K562 (cell line): Measurements from ENCODE around the gene MMP24. TPM values are rescaled to one million over a fixed set of nuclear protein-coding genes. Genes with fewer than 3 reads are reported as not detected.

Experiments used
- ATAC-seq: fragments of 200-7000 bp; cut with Tn5 transposase; 3 replicates; pipeline ENCODE4 v1.9.1; 2020; ENCODE audit warnings: moderate library complexity
- BruUV-seq: library from RNA; stranded (reverse); fragments of 400-500 nt; replicated peaks from 2 replicates; lab custom pipeline; 2021; lab: Mats Ljungman, UMichigan
- CTCF ChIA-PET: fragments of 300-600 bp; formaldehyde crosslinking; extraction: SDS; loops from one replicate; lab custom pipeline; 2021; ENCODE audit warnings: low intra/inter-chr PET ratio; lab: Yijun Ruan, JAX
- POLR2A ChIA-PET: fragments of 300-600, 350-650 bp; sonication (Branson Sonifier 250); formaldehyde crosslinking; extraction: SDS; loops from one replicate; lab custom pipeline; 2021; ENCODE audit warnings: antibody characterized with exemption, inconsistent platforms; lab: Yijun Ruan, JAX
- DNase-seq, 4 experiments: peaks; one replicate each; pipeline versions ENCODE4 v3.0.0 to v3.0.0-alpha.2; 2011 to 2018; ENCODE audit warnings: low spot score in 3 of 4, mixed read lengths in 3 of 4; ENCODE audit errors: extremely low read depth in 1 of 4
- FAIRE-seq: peaks from 2 replicates; lab custom pipeline; 2011; peaks lifted over from hg19 to GRCh38; lab: Jason Lieb, UNC
- H2AFZ ChIP-seq: 2 replicates; pipeline ENCODE4 v1.6.0; 2011; ENCODE audit warnings: low read depth, low read length, control low read depth, inconsistent platforms
- H3K27ac ChIP-seq: fragments of 200-600 bp; 3 replicates; pipeline ENCODE4 v1.8.0; 2011; ENCODE audit warnings: low read depth, mild to moderate bottlenecking, control low read depth, inconsistent platforms, low read length, moderate library complexity, mixed read lengths; ENCODE audit errors: extremely low read depth
- H3K27me3 ChIP-seq, 2 experiments: fragments of 300-600 bp in 1 of 2; 2 replicates in 1 of 2; 3 replicates in 1 of 2; pipeline versions ENCODE4 v1.6.0 to v1.8.0; 2011; ENCODE audit warnings: inconsistent platforms in 2 of 2, low read length in 2 of 2, mild to moderate bottlenecking in 1 of 2, mixed read lengths in 1 of 2, moderate library complexity in 1 of 2; ENCODE audit not compliant: control insufficient read depth in 2 of 2, insufficient read depth in 2 of 2
- H3K36me3 ChIP-seq: fragments of 300-600 bp; 3 replicates; pipeline ENCODE4 v1.8.0; 2011; ENCODE audit warnings: mild to moderate bottlenecking, low read length, inconsistent platforms; ENCODE audit not compliant: control insufficient read depth, insufficient read depth
- H3K4me1 ChIP-seq, 2 experiments: fragments of 200-600 bp in 1 of 2; replicated peaks in 1 of 2; 2 replicates in 1 of 2; 3 replicates in 1 of 2; pipeline versions ENCODE4 v1.5.1 to v1.8.0; 2011; ENCODE audit warnings: inconsistent platforms in 2 of 2, low read length in 2 of 2, mild to moderate bottlenecking in 1 of 2, mixed read lengths in 1 of 2, moderate library complexity in 1 of 2; ENCODE audit not compliant: control insufficient read depth in 2 of 2, insufficient read depth in 2 of 2
- H3K4me2 ChIP-seq: 2 replicates; pipeline ENCODE4 v1.6.1; 2011; ENCODE audit warnings: low read length, control low read depth, inconsistent platforms, mixed read lengths; ENCODE audit not compliant: insufficient read depth
- H3K4me3 ChIP-seq: fragments of 200-600 bp; sonication (generic), shearing (Covaris generic); 2 replicates; pipeline ENCODE4 v1.5.1; 2016; ENCODE audit warnings: control low read depth, inconsistent platforms
- H3K79me2 ChIP-seq: fragments of 200-600 bp; 3 replicates; pipeline ENCODE4 v1.8.0; 2011; ENCODE audit warnings: low read length, inconsistent platforms; ENCODE audit not compliant: control insufficient read depth, insufficient read depth
- H3K9ac ChIP-seq, 2 experiments: 2 replicates each; pipeline versions ENCODE4 v1.6.0 to v1.6.1; 2011; ENCODE audit warnings: low read depth in 2 of 2, low read length in 2 of 2, control low read depth in 1 of 2, inconsistent platforms in 1 of 2, mild to moderate bottlenecking in 1 of 2, mixed read lengths in 1 of 2; ENCODE audit not compliant: insufficient read depth in 1 of 2
- H3K9me1 ChIP-seq: one replicate; pipeline ENCODE4 v1.6.0; 2011; ENCODE audit warnings: inconsistent platforms, mild to moderate bottlenecking, low read length, moderate library complexity; ENCODE audit not compliant: control insufficient read depth, insufficient read depth
- H3K9me3 ChIP-seq: replicated peaks from 2 replicates; pipeline ENCODE4 v1.5.1; 2011; ENCODE audit warnings: low read depth, low read length, inconsistent platforms; ENCODE audit not compliant: control insufficient read depth, insufficient read depth
- H4K20me1 ChIP-seq: replicated peaks from 2 replicates; pipeline ENCODE4 v1.6.1; 2011; ENCODE audit warnings: low read length, inconsistent platforms, mixed read lengths; ENCODE audit not compliant: control insufficient read depth, insufficient read depth
- BACH1 ChIP-seq: fragments of 200-800 bp; sonication (Bioruptor generic); IDR thresholded peaks from 2 replicates; pipeline ENCODE4 v1.6.1; 2016; ENCODE audit warnings: missing genetic modification characterization, missing compliant biosample characterization
- FOSL1 ChIP-seq: fragments of 200-800 bp; sonication (Bioruptor generic); conservative IDR thresholded peaks from 2 replicates; pipeline ENCODE4 v1.6.1; 2016; ENCODE audit warnings: missing genetic modification characterization, missing compliant biosample characterization
- WGBS: fragments of 100-300 bp; shearing (Covaris generic); methylation state at CpG from one replicate; pipeline ENCODE4 v1.1.6; 2016; ENCODE audit warnings: low coverage, mixed read lengths; ENCODE audit not compliant: insufficient coverage; ENCODE audit errors: missing lambda C conversion rate; 5-methylcytosine and 5-hydroxymethylcytosine counted together
- in situ Hi-C: fragments of 300-500 bp; cut with MboI; formaldehyde crosslinking; loops from 4 replicates; pipeline ENCODE4 v1.15.0; 2018; ENCODE audit warnings: inconsistent platforms, mixed read lengths
- intact Hi-C: fragments of 100-400 bp; cut with micrococcal nuclease; formaldehyde crosslinking; loops from 2 replicates; pipeline ENCODE4 v1.14.2; 2022
- polyA plus RNA-seq, 8 experiments: library from polyadenylated mRNA; depleted of rRNA in 4 of 8; stranded (reverse) in 5 of 8; unstranded in 3 of 8; fragments of >200 nt; fragmentation: Nextera tagmentation in 2 of 8; fragmentation: Illumina TruSeq in 1 of 8; extraction: Ambion mirVana in 2 of 8; extraction: Trizol in 1 of 8; gene quantifications; 2 replicates each; pipeline versions ENCODE4 v1.2.1 to v1.2.3, GENCODE V29; 2011 to 2014; ENCODE audit warnings: inconsistent platforms in 1 of 8, missing spikeins in 1 of 8
- total RNA-seq, 7 experiments: library from RNA; depleted of rRNA in 6 of 7; stranded (reverse); fragments of >200 nt in 6 of 7; fragmentation: Illumina TruSeq in 2 of 7; extraction: Trizol in 2 of 7; gene quantifications; 2 replicates each; pipeline versions ENCODE4 v1.2.1 to v1.2.3, GENCODE V29; 2011 to 2021; ENCODE audit warnings: low replicate concordance in 1 of 7
- TF ChIP-seq, protein P1 (sequence below): fragments of 250-450 bp; sonication (Bioruptor Pico); IDR thresholded peaks from 2 replicates; pipeline ENCODE4 v1.4.0; 2020; ENCODE audit warnings: mild to moderate bottlenecking

The MMP24 gene
- total and polyA plus RNA-seq, 9 of the 15 experiments (the other 6 are each of a cell fraction or from before 2014, with no cell fraction given) = 0.03 to 0.07 (median 0.03) TPM; not detected in 6

DNA sequence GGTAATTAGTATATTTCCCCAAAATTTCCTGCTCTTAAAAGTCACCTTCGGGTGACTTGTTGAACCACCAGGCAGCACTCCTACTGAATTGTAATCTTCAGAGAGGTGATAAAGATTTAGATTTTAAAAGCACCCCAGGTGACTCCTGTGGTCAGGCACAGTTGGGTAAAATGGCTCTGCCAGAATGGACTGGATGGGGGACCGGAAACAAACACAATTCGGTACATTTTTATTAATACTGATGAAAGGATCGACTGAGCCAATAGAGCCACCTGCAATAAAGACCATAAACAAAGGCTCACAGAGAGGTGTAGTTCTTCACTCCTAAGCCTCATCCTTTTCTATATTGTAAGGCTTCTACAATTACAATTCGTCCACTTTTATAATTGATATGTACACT lies 85.3 kb downstream of the MMP24 start:
- Histone ChIP-seq H3K9ac (no peak overlapping the region), H3K4me2 (no peak overlapping the region), H2AFZ (no peak overlapping the region), H3K4me1 (peaks cover 0 to 16% of the 10 kb centered on the region in 2 experiments; a peak in 4 of 5 replicates), H3K9me3 (no peaks in the 10 kb centered on the region), H3K36me3 (peaks cover 10% of the 10 kb centered on the region; the same call in 2 of the 3 replicates), H3K27me3 (no peaks in the 10 kb centered on the region), H4K20me1 (no peaks in the 10 kb centered on the region), H3K4me3 (no peak overlapping the region), H3K9me1 (no peaks in the 10 kb centered on the region), H3K27ac (peak overlapping the region; percentile 22; the same call in 1 of the 3 replicates), H3K79me2 (no peaks in the 10 kb centered on the region)
- DNase-seq = no peak
- ATAC-seq = no peak
- BruUV-seq = no TSS peak
- ChIA-PET POLR2A (interaction anchor here (1.0 kb wide), 1 partner anchor 28 kb away, joined by 3 read pairs; the partner anchor contains the start of gene EIF6), CTCF (no interaction called here)
- TF ChIP-seq BACH1 (tag) = 0 out of 2 replicates have a peak, but pooled peaks have one; percentile 12
- TF ChIP-seq, protein P1, sequence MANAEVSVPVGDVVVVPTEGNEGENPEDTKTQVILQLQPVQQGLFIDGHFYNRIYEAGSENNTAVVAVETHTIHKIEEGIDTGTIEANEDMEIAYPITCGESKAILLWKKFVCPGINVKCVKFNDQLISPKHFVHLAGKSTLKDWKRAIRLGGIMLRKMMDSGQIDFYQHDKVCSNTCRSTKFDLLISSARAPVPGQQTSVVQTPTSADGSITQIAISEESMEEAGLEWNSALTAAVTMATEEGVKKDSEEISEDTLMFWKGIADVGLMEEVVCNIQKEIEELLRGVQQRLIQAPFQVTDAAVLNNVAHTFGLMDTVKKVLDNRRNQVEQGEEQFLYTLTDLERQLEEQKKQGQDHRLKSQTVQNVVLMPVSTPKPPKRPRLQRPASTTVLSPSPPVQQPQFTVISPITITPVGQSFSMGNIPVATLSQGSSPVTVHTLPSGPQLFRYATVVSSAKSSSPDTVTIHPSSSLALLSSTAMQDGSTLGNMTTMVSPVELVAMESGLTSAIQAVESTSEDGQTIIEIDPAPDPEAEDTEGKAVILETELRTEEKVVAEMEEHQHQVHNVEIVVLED (CRISPR knock-in tag) = no peak
- peak; percentile 2; the same call in 1 of the 2 replicates for TF ChIP-seq FOSL1 (tag)
- WGBS = 53% methylated on average over 5 of the region's 5 CpGs
- no peak for FAIRE-seq
- intact Hi-C loops = no loop called here
- in situ Hi-C loops = loop anchor here (25.0 kb wide), 1 partner anchor 125 kb away; the partner anchor contains the start of gene GDF5
